Stimulated activated naive B cell treated with anti-CD40 and anti-IgM and Interleukin-4, amounts not matched to agents 10 μg/mL and 1 μg/mL and 100 μg/mL, for 72 hours (primary cell): ENCODE measurements around the gene VEGFB.

ENCODE experiments used
- ATAC-seq, 2 donors: fragments of 150-1000 bp; cut with Tn5 transposase; replicated peaks; 2 replicates each; pipeline ENCODE4 v1.10.0; 2021; ENCODE audit warnings: moderate library complexity in 1 of 2
- DNase-seq: peaks from one replicate; pipeline ENCODE4 v3.0.0; 2021
- H3K27ac Mint-ChIP-seq: one replicate; pipeline ENCODE4 v1.8.0; 2022; ENCODE audit warnings: mild to moderate bottlenecking, mixed read lengths
- H3K27me3 Mint-ChIP-seq, 2 donors: one replicate each; pipeline ENCODE4 v1.8.0; 2022; ENCODE audit warnings: mixed read lengths in 2 of 2
- H3K36me3 Mint-ChIP-seq, 2 donors: one replicate each; pipeline ENCODE4 v1.8.0; 2022; ENCODE audit warnings: mixed read lengths in 2 of 2, mild to moderate bottlenecking in 1 of 2
- H3K4me1 Mint-ChIP-seq, 2 donors: one replicate each; pipeline ENCODE4 v1.8.0; 2022; ENCODE audit warnings: mixed read lengths in 2 of 2, mild to moderate bottlenecking in 1 of 2
- H3K4me3 Mint-ChIP-seq, 2 donors: one replicate each; pipeline ENCODE4 v1.8.0; 2022; ENCODE audit warnings: mild to moderate bottlenecking in 2 of 2, mixed read lengths in 2 of 2, moderate library complexity in 1 of 2
- H3K9me3 Mint-ChIP-seq, 2 donors: one replicate each; pipeline ENCODE4 v1.8.0; 2022; ENCODE audit warnings: mixed read lengths in 2 of 2, mild to moderate bottlenecking in 1 of 2

Gene VEGFB, protein sequence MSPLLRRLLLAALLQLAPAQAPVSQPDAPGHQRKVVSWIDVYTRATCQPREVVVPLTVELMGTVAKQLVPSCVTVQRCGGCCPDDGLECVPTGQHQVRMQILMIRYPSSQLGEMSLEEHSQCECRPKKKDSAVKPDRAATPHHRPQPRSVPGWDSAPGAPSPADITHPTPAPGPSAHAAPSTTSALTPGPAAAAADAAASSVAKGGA

DNA sequence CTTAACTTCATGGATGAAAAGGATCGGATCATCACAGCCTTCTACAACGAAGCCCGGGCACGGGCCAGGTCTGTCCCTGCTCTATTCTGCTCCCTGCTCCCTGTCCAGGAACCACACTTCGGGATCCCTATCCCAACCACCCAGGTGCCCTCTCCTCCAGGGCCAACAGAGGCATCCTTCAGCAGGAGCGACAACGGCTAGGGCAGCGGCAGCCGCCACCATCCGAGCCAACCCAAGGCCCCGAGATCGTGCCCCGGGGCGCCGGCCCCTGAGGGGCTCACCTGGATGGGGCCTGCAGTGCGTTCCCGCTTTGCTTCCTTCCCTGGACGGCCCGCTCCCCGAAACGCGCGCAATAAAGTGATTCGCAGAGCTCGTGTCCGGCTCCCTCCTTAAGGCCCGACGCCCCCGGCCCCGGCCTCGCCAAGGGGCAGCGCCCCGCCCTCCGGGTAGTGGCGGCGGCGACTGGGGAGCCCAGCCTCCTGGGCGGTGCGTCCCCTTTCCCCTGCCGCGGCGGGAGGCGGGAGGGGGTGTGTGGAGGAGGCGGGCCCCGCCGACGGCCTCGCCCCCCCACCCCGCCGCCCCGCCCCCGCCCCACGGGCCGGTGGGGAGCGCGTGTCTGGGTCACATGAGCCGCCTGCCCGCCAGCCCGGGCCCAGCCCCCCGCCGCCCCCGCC, at the start of gene VEGFB:
Gene VEGFB (plus strand): TSS at position 672 of the 674 bp plus-strand sequence. CDS start 250 bp downstream, outside the sequence.
- peak within 1 kb of the TSS; percentile 92 for H3K27ac Mint-ChIP-seq
- peak within 1 kb of the TSS; percentile 94 to 95 for H3K4me3 Mint-ChIP-seq
- ATAC-seq: peak; percentile 55 to 62
- peak; percentile 63 for DNase-seq
- no peaks in the 10 kb centered on the region for H3K9me3 Mint-ChIP-seq
- H3K36me3 Mint-ChIP-seq: peaks cover 26 to 47% of the 10 kb centered on the region in 2 donors
- H3K27me3 Mint-ChIP-seq: no peaks in the 10 kb centered on the region
- peaks cover 51 to 88% of the 10 kb centered on the region in 2 donors for H3K4me1 Mint-ChIP-seq

DNA sequence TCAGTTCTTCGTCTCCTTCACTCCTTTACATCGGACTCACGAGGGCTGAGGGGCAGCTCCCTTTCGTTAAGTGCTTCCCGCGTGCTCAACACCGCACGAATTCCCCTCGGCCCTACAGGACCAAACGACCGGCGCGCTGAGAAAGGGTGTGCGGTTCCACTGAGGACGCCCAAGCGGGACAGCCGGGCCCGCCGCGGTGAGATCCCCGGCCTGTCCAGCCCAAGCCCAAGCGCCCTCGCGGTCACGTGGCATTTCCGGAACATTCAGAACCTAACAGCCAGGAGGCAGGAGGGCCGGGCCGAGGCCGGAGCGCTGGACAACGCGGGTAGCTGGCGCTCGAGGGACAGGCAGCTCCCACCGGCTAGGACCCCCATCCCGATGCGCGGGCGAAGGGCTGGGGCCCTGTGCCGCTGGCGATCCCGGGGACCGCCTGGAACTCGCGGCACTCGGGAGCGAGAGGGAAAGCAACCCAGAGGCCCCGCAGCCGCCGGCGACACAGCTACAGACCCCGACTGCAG, 49.1 kb upstream of the VEGFB start:
- H3K36me3 Mint-ChIP-seq: peaks cover 5 to 13% of the 10 kb centered on the region in 2 donors
- H3K27ac Mint-ChIP-seq: peak overlapping the region; percentile 98
- no peaks in the 10 kb centered on the region for H3K27me3 Mint-ChIP-seq
- DNase-seq (no peak), ATAC-seq (peak; percentile 10 to 12)
- H3K4me3 Mint-ChIP-seq: peak overlapping the region in 1 of 2 donors; percentile 98
- no peaks in the 10 kb centered on the region for H3K9me3 Mint-ChIP-seq
- peaks cover 26 to 49% of the 10 kb centered on the region in 2 donors for H3K4me1 Mint-ChIP-seq

DNA sequence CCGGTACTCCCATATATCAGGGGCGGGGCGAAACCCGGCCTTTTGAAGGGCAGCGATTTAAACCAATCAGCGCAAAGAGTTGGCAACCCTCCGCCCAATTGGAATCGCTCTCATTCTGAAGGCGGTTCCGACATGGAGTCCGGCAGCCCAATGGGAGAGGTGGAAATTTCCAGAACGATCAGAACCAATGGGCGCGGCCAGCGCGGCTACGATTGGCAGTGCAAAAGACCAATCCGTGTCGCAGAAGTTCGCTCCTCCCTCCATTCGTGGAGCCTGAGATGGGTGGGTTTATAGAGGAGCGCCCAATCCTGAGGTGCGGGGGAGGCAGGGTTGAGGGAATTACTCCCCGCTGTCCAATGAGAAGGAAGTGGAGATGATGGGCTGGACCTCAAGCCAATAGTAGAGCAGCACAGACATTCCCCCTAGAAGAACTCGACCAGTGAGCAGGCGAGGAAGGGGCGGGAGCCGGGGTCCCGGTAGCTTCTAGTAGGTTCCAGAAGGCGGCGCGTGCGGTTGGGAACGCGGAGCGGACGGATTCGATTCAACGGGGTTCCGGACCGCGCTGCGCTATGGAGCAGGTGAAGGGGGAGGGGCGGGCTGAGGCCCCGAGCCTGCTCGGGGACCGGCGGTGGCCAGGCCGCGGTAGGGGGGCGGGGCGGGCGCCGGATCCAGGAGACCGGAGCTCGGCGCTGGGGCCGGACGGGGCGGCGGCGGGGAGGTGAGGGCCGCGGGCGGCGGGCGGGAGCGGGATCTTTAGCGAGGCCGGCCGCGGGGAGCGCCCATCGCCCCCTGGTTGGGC, 48.5 kb upstream of the VEGFB start, which contains the start of gene STIP1:
Gene STIP1 (plus strand): TSS at position 479 of the 799 bp plus-strand sequence. CDS start 91 bp downstream, at position 570.
- H3K36me3 Mint-ChIP-seq: peaks cover 5 to 13% of the 10 kb centered on the region in 2 donors
- H3K4me1 Mint-ChIP-seq: peaks cover 22 to 48% of the 10 kb centered on the region in 2 donors
- peak; percentile 84 to 87 for ATAC-seq
- no peaks in the 10 kb centered on the region for H3K27me3 Mint-ChIP-seq
- H3K4me3 Mint-ChIP-seq: peak within 1 kb of the TSS in 1 of 2 donors; percentile 98
- no peaks in the 10 kb centered on the region for H3K9me3 Mint-ChIP-seq
- peak within 1 kb of the TSS; percentile 98 for H3K27ac Mint-ChIP-seq
- peak; percentile 99 for DNase-seq

DNA sequence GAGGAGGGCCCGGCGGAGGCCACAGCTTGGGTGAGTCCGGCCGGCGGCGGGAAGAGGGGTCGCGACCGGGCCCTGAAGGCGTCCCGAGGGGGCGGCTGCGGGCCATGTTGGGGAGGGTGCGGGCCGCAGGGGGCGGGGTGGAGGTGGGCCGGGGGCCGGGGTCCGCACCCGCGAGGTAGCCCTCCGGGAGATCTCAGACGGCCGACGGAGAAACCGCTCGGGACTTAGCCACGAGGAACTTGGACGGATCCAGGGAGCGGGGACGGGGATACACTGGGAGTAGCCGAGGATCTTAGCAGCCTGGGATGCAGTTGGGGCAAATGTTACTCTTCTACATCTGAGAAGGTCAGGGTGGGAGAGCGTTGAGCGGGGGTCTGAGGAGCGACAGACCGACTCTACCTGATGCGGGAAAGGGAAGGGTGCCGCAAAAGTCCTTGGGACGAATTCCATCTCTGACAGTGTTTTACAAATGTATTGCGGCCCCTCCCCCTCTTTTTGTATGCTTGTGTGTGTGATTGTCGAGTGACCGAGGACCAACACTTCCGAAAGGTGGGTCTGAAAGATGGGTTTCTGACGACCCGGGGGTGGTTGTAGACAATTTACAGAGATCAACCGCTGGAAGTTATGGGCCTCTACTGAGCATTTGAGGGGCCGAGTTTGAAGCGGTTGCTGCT, 47.8 kb upstream of the VEGFB start:
- ATAC-seq (no peak), DNase-seq (no peak)
- Mint-ChIP-seq H3K4me3 (no peak overlapping the region), H3K27me3 (no peaks in the 10 kb centered on the region), H3K4me1 (peaks cover 17 to 45% of the 10 kb centered on the region in 2 donors), H3K36me3 (peaks cover 6 to 13% of the 10 kb centered on the region in 2 donors), H3K27ac (no peak overlapping the region), H3K9me3 (no peaks in the 10 kb centered on the region)

DNA sequence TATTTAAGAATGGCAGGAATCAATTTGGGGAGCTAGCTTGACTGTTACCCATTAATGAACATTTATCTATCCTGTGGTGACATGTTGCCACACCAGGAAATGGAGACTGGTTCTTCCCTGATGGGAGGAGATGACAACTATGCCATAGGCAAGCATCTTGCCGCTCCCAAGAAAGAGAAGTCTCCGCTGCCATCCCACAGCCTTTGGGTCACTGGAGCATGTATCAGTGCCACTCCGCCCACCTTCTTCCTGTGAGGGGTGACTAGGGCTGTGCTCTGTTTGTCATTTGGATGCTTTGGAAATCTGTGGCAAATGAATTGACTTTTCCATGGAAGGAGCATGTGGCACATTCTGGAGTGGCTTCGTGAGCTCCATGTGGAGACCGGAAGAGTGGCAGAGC, 42.0 kb upstream of the VEGFB start:
- H3K4me1 Mint-ChIP-seq: peaks cover 4 to 16% of the 10 kb centered on the region in 2 donors
- ATAC-seq (no peak), DNase-seq (no peak)
- no peaks in the 10 kb centered on the region for H3K9me3 Mint-ChIP-seq
- no peak overlapping the region for H3K27ac Mint-ChIP-seq
- H3K4me3 Mint-ChIP-seq: no peak overlapping the region
- peaks cover 23 to 37% of the 10 kb centered on the region in 2 donors for H3K36me3 Mint-ChIP-seq
- no peaks in the 10 kb centered on the region for H3K27me3 Mint-ChIP-seq

DNA sequence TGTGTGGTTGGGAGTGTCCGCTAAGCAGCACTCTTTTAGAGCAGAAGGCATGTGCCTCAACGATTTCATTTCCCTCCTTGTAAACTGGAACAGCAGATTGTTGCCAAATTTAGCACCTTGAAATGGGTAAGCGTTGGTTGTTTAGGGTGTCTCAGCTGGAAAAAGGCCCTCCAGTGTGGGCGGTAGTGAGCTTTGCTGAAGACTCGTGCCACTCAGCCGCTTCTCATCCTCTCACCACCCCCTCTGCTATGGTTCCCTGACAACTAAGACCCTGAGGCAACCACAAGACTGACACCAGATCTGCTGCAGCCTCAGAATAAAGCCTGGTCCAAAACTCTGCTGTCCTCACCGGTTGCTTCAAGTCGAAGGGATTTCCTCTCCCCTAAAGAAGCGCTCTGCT, 37.8 kb upstream of the VEGFB start:
- Mint-ChIP-seq H3K9me3 (no peaks in the 10 kb centered on the region), H3K4me3 (no peak overlapping the region), H3K27ac (peak overlapping the region; percentile 71), H3K36me3 (peaks cover 30 to 48% of the 10 kb centered on the region in 2 donors), H3K27me3 (no peaks in the 10 kb centered on the region), H3K4me1 (peaks cover 4 to 6% of the 10 kb centered on the region in 2 donors)
- no peak for DNase-seq
- no peak for ATAC-seq

DNA sequence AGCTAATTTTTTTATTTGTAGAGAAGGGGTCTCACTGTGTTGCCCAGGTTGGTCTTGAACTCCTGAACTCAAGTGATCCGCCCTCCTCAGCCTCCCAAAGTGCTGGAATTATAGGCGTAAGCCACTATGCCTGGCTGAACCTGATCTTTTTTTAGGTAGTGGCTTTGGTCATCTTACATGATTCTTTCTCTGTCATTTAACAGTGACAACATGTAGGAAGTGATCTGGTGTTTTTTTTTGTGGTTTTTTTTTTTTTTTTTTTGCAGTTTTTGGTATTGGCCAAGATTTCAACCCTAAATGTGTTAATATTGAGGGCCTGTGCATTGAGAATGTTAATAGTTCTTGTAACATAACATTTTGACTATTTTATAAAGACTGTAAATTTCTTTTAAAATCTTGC, 35.9 kb upstream of the VEGFB start:
- no peaks in the 10 kb centered on the region for H3K9me3 Mint-ChIP-seq
- H3K4me3 Mint-ChIP-seq: no peak overlapping the region
- peaks cover 10 to 12% of the 10 kb centered on the region in 2 donors for H3K4me1 Mint-ChIP-seq
- H3K27ac Mint-ChIP-seq: no peak overlapping the region
- H3K27me3 Mint-ChIP-seq: no peaks in the 10 kb centered on the region
- DNase-seq (no peak), ATAC-seq (no peak)
- peaks cover 31 to 55% of the 10 kb centered on the region in 2 donors for H3K36me3 Mint-ChIP-seq

DNA sequence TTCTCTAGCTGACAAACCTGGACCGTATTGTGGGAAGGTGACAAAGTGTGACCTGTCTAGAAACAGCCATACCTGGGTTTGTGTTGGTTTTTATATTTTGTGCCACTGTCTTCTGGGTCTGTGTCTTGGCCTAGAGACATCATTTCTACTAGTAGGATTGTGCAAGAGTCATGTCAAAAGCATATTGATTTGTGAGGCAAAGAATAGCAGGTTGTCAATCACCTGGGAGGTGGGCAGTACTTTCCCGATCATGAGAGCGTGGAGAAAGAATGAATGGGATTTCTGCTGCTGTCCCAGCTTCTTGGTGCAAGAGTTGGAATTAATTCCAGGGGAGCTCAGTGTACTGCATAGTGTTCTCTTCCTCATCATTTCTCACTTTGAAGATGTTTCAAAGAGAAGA, 32.8 kb upstream of the VEGFB start:
- no peak overlapping the region for H3K4me3 Mint-ChIP-seq
- no peak for ATAC-seq
- no peaks in the 10 kb centered on the region for H3K27me3 Mint-ChIP-seq
- peaks cover 43 to 61% of the 10 kb centered on the region in 2 donors for H3K36me3 Mint-ChIP-seq
- no peak for DNase-seq
- peaks cover 29 to 42% of the 10 kb centered on the region in 2 donors for H3K4me1 Mint-ChIP-seq
- H3K27ac Mint-ChIP-seq: no peak overlapping the region
- H3K9me3 Mint-ChIP-seq: no peaks in the 10 kb centered on the region

DNA sequence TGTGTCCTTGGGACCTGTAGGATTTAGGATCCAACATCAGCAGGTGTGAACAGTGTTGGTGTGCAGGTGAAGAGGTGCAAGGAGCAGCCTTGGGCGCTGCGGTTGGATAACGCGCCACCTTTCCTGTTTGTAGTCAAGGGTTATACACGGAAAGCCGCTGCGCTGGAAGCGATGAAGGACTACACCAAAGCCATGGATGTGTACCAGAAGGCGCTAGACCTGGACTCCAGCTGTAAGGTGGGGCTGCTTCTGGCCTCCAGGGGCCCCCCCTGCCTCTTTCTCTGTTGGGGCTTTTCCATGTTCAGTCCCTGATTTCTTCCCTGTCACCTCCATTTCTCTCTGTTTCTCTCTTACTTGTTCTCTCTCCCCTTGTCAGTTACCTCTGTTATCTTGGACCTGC, 31.4 kb upstream of the VEGFB start:
- ATAC-seq: no peak
- Mint-ChIP-seq H3K27me3 (no peaks in the 10 kb centered on the region), H3K4me3 (no peak overlapping the region), H3K27ac (no peak overlapping the region), H3K36me3 (peaks cover 51 to 67% of the 10 kb centered on the region in 2 donors), H3K4me1 (peaks cover 30 to 49% of the 10 kb centered on the region in 2 donors), H3K9me3 (no peaks in the 10 kb centered on the region)
- DNase-seq: no peak

DNA sequence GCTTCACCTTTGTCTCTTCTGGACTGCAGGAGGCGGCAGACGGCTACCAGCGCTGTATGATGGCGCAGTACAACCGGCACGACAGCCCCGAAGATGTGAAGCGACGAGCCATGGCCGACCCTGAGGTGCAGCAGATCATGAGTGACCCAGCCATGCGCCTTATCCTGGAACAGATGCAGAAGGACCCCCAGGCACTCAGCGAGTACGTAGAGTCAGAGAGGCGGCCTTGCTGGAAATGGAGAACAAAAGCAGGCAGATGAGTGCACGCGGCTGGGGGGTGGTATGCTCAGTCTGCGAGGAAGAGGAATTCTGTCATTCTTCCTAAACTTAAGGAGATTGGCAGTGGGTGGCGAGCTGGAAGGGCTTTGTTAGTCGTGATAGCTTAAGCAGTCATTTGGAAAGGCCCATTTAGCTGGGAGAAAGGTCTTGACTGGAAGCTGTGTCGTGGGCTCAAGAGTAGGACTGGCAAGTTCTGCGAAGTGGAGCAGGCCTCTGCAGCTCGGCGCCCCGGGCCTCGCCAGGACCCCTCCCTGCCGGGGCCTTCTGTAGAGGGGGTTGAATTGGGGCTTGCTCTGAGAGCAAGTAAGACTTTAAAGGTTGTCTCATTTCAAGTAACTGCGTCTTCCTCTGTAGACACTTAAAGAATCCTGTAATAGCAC, 30.8 kb upstream of the VEGFB start:
- ATAC-seq: no peak
- H3K4me1 Mint-ChIP-seq: peaks cover 34 to 54% of the 10 kb centered on the region in 2 donors
- H3K4me3 Mint-ChIP-seq: no peak overlapping the region
- no peak for DNase-seq
- no peak overlapping the region for H3K27ac Mint-ChIP-seq
- H3K9me3 Mint-ChIP-seq: no peaks in the 10 kb centered on the region
- no peaks in the 10 kb centered on the region for H3K27me3 Mint-ChIP-seq
- peaks cover 56 to 72% of the 10 kb centered on the region in 2 donors for H3K36me3 Mint-ChIP-seq

DNA sequence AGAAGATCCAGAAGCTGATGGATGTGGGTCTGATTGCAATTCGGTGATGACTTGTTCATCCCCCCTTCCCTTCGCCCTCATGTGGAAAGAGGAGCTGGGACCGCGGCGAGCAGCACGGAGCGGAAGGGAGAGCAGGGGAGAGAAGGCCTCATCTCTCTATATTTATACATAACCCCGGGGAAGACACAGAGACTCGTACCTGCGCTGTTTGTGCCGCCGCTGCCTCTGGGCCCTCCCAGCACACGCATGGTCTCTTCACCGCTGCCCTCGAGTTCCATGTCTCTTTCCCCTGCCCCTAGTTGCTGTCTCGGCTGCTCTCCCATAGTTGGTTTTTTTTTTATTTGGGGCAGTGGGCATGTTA, 30.3 kb upstream of the VEGFB start:
- H3K4me3 Mint-ChIP-seq: peak overlapping the region in 1 of 2 donors; percentile 23
- peaks cover 38 to 59% of the 10 kb centered on the region in 2 donors for H3K4me1 Mint-ChIP-seq
- no peak for DNase-seq
- no peaks in the 10 kb centered on the region for H3K9me3 Mint-ChIP-seq
- no peak for ATAC-seq
- H3K27me3 Mint-ChIP-seq: no peaks in the 10 kb centered on the region
- peaks cover 60 to 77% of the 10 kb centered on the region in 2 donors for H3K36me3 Mint-ChIP-seq
- peak overlapping the region; percentile 98 for H3K27ac Mint-ChIP-seq

DNA sequence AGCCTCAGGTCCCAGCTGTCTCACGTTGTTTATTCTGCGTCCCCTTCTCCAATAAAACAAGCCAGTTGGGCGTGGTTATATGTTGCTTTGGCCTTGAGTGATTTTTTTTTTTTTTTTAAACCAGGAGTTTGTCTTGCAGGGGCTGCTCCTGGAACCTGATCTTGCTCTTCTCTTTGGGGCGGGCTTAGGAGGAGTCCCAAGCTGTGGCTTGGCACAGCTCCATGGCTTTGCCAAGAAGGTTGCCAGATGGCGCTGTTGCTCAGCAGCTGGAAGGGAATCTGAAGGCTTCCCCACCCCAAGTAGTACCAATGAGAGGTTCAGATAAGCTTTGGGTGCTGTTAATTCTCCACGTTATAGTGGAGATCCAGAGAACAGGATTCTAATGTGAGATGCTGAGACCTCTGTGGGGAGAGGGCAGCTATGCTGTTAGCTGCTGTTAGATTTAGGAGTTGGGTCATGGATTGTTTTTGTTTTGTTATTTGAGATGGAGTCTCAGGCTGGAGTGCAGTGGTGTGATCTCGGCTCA, 29.9 kb upstream of the VEGFB start:
- Mint-ChIP-seq H3K4me3 (peak overlapping the region in 1 of 2 donors; percentile 62), H3K27me3 (no peaks in the 10 kb centered on the region), H3K9me3 (no peaks in the 10 kb centered on the region), H3K27ac (peak overlapping the region; percentile 98), H3K4me1 (peaks cover 41 to 64% of the 10 kb centered on the region in 2 donors), H3K36me3 (peaks cover 63 to 81% of the 10 kb centered on the region in 2 donors)
- DNase-seq (peak; percentile 66), ATAC-seq (peak; percentile 22 to 35)
